Esophagus muscularis mucosa (tissue), 4 donors: ENCODE data around the gene PPIP5K1.

Source experiments
- CTCF ChIP-seq, 3 experiments: fragments of 200-600 bp in 2 of 3; fragments of 450-650 bp in 1 of 3; sonication (generic) in 2 of 3; IDR thresholded peaks; one replicate each; pipeline ENCODE4 v1.5.1; 2017 to 2019; ENCODE audit warnings: antibody characterized with exemption in 3 of 3, mild to moderate bottlenecking in 2 of 3, moderate library complexity in 1 of 3
- EP300 ChIP-seq: sonication (generic); formaldehyde crosslinking; IDR thresholded peaks from one replicate; pipeline ENCODE4 v1.6.1; 2017; ENCODE audit warnings: antibody characterized with exemption
- POLR2A ChIP-seq: fragments of 450-650 bp; IDR thresholded peaks from one replicate; pipeline ENCODE4 v1.6.1; 2017; ENCODE audit warnings: antibody characterized with exemption, moderate library complexity, mild to moderate bottlenecking, low read depth
- POLR2AphosphoS5 ChIP-seq, 2 donors: sonication (generic); formaldehyde crosslinking; IDR thresholded peaks; one replicate each; pipeline ENCODE4 v1.6.1; 2017; ENCODE audit warnings: antibody characterized with exemption in 2 of 2

- TF ChIP-seq POLR2A, result no peak
- no peak for TF ChIP-seq EP300
- no peak for TF ChIP-seq CTCF (IDR thresholded peaks at IDR 0.05)
- TF ChIP-seq POLR2AphosphoS5 (IDR thresholded peaks at IDR 0.05), result peak in 1 of 2 donors; percentile 6
These were observed 80.9 kb downstream of the PPIP5K1 start for GRCh38 chr15:43508991-43509659.
